ENCODE data around the gene IL17B.
A peak's percentile ranks its signal among the peaks of the same experiment; 100 is the strongest.
"Not testable (repeated sequence)": the region's sequence is repeated elsewhere in the genome, so short reads cannot be mapped to it uniquely, and the experiment has no call there.

IL17B gene

DNA sequence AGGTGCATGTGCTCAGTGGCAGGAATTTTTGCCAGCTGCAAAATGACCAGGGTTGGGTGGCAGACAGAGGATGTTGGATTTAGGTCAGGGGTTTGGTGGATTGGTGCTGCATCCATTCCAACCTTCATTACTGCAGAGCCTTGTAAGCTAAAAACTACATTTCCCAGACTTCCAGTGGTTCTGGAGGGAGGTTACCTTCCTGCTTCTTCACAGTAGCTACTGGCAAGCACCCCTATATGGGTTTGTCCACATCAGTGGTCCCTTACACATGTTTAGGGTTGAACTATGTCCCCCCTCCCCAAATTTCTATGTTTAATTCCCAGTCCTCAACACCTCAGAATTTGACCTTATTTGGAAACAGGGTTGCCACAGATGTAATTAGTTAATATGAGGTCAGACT is 20.7 kb upstream of the IL17B start:
- no peak for DNase-seq

DNA sequence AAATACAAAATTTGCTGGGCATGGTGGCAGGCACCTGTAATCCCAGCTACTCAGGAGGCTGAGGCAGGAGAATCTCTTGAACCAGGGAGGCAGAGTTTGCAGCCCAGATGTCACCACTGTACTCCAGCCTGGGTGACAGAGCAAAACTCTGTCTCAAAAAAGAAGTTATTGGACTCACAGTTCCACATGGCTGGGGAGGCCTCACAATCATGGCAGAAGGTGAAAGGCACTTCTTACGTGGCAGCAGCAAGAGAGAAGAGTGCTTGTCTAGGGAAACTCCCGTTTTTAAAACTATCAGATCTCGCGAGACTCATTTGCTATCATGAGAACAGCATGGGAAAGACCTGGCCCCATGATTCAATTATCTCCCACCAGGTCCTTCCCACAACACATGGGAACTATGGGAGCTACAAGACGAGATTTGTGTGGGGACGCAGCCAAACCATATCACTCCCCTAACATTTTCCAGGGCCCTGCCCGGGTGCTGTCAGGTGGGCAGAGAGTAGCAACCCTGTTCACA is 19.7 kb upstream of the IL17B start:
- DNase-seq, result not testable (repeated sequence)

DNA sequence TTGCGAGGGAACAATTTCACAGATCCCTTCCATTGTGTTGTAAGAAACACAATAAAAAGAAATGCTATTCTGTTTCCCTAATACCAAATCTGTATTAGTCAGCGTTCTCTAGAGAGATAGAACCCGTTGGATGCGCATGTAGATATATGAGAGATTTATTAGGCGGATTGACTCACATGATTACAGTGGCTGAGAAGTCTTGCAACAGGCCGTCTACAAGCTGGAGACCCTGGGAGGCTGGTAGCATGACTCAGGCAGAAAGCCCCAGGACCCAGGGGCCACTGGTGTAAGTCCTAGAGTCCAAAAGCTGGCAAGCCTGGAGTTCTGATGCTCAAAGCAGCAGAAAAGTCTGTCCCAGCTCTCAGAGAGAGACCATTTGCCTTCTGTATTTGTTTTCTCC is 18.4 kb upstream of the IL17B start:
- no peak for DNase-seq

DNA sequence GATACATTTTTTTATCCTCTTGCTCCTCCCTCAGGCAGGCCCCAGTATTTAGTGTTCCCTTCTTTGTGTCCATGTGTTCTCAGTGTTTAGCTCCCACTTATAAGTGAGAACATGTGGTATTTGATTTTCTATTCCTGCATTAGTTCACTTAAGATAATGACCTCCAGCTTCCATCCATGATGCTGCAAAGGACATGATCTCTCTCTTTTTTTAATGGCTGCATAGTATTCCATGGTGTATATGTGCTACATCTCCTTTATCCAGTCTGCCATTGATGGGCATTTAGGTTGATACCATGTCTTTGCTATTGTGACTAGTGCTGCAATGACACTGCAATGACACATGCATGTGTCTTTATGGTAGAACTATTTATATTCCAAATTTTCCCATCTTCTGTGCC is 15.9 kb upstream of the IL17B start:
- DNase-seq, result not testable (repeated sequence)

DNA sequence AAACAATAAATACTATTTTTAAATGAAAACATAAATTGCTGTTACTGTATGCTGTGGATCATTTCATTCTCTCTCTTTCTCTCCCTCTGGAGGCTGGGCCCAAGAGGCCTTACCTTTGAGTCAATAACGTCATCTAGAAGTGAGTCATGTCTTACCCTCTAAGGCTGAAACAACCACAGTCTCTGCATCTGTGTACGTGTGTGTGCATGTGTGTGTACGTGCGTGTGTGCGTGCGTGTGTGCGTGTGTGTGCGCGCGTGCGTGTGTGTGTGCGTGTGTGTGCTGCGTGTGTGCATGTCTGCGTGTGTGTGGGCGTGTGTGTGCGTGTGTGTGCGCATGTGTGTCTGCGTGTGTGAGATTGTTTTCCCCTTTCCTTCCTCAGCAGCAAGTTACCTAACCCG is 13.6 kb upstream of the IL17B start:
- DNase-seq, result no peak

DNA sequence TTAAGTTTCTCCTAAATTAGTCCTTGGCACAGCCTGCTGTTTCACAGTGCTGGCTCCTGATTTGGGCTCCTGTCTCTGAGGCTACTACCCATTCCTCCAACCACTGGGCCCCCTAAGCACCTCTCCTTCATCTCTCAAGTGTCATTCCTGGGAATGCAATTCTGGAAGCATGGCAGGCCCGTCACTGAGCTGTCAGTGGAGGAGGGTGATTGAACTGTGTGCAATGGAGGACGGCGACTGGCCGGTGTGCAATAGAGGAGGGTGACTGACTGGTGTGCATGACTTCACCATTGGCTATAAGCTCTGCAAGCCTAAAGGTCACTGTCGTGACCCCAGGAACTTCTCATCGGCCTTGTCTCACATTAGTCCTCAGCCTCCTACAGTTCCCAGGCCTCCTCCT is 12.4 kb upstream of the IL17B start:
- no peak for DNase-seq

DNA sequence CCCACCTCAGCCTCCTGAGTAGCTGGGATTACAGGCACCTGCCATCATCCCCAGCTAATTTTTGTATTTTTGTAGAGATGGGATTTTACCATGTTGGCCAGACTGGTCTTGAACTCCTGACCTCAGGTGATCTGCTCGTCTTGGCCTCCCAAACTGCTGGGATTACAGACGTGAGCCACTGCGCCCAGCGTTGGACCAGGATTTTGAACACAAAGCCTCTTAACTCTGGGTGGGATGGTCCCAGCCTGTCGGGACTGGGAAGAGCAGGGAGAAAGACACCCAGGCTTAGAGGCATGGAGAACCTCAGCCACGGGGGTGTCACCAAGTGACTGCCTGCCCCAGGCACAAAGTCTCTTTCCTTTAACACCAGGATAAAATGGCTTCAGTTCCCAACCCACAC is 12.0 kb upstream of the IL17B start:
- not testable (repeated sequence) for DNase-seq

DNA sequence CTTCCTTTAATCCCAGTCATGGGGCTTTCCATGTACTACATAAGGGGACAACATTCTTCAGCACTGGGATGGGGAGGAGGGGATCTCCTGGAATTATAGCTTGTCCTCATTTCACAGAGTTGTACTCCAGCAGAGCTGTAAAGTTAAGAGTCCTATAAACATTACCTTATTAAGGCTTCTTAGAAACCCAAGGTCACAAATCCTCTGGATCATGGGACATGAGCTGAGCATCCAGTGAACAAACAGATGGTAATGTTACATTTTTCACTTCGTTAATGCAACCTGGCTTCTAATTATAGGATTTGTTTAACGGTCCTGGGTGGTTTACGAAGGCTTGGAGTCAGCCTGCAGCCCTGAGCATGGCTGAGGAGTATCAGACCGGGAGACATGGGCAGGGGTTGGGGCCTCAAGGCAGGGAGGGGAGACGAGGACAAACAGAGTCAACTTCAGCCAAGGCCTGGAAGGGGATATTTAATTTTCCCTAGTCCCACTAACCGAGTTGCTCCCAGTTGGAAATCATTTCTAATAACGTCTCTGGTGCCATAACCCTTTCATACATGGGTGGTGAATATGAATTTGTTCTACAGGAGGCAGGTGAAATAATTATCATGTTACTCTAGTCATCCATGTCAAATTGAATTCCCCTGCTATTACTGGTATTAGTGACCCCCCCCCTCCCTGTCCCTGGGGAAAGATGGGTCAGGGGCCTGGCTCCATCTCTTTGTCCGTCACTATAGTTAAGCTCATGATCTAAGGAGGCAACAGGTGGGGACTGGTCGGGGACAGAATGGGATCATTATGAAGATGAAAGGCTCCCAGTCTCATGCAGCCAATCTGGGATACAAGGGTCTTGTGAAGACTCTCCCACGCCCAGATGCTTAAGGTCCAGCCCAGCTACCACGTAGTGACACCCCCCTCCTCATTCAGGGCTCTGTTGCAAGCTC is 10.7 kb upstream of the IL17B start:
- DNase-seq, result no peak

DNA sequence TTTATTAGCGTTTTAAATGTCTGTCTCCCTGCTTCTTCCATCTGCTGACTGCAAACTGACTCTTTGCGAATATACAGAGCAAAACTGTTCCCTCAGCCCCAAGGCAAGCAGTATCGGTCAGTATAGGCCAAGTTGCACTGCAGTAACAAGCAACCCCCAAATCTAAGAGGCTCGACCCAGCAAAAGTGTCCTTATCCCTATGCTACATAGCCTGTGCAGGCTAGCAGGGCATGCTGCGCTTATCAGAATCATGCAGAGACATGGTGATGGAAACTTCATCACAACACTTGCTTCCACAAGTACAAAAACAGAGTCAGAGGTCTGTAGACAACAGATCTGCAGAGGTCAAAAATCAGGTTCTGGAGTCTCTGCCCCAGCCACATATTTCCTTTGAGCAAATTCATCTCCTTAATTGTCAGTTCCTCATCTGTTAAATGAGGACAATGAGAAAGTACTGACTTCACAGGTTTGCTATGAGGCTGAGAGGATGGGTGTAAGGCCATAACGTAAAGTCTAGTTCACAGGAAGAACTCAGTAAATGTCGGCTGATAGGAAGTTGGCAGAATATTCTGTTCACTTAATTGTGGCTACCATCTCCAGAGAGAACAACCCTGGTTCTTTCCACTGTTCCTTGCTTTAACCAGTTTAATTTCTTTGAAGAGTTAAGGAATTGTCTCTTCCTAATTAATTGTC is 9.6 kb upstream of the IL17B start:
- no peak for DNase-seq

DNA sequence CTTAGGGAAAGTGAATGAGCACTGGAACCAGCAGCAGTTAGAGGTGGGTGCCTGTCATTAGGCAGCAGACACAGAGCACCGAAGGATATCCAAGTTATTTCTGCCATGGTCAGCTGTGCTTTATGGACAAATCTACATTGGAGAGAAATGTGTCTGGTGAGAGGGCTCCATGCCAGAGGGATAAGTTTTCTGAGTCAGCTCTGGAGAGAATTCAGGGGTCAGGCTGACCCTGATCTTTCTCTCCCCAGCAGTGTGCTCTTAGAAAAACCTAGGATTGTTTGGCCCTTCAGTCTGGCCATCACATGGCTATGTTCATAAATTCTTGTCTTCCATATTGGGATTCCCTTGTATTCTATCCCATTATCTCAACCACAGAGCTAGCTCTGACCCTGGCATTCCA is 8.9 kb upstream of the IL17B start:
- no peak for DNase-seq

DNA sequence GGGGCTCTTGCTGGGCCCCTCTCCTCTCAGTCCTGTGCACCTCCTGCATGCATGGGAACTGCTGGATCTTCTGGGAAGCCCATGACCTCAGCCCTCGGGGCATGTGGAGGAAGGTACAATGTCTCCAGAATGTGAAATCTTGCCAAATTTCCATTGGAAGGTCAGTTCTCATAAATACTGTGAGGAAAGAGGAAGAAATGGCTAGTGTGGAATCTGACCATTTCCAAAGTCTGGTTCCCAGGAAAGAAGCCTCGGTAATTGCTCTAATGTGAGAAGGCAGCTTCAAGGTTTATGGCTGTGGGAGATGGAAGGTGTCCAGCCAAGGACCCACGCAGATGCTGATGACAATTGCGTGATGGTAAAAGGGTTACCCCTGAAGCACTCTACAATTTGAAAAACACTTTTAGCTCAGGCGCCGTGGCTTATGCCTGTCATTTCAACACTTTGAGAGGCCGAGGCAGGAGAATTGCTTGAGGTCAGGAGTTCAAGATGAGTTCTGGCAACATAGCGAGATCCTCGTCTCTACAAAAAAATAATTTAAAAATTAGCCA is 8.1 kb upstream of the IL17B start:
- DNase-seq, result no peak

DNA sequence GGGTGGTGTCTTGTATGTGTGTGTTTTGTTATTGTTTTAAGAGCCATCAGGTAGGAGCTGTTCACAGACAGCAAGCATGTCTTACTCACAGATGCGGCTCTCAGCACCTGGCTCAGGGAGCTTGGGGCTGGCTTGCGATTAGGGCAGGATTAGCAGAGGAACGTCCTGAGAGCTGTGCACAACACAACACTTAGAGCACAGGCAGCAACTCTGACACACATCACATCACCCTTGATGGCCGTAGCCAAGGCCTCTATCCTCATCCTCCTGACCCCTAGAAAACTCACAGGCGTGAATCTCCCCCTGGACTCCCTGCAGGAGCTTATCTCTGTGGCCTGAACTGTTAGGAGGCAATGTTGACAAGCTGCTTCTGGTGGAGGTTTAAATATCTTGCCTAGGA is 7.1 kb upstream of the IL17B start:
- DNase-seq, result no peak

DNA sequence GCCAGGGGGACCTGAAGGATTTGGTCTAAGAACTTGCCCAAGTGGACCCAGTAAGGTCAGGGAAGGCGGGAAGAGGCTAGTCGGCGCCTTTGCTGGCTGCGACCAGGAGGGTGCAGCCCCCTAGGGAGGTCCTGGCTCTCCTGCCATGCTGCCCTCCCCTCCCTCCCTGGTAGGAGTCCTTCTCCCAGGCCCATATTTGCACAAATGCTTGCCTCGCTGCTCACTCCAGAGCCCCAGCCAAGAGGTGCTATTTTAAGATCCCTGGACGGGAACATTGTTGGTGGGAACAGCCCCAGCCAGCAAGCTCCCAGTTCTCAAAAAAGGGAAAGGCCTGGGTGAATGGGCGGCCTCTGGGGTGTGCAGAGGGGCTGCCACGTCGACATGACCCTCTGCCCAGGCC is 4.3 kb upstream of the IL17B start:
- no peak for DNase-seq

DNA sequence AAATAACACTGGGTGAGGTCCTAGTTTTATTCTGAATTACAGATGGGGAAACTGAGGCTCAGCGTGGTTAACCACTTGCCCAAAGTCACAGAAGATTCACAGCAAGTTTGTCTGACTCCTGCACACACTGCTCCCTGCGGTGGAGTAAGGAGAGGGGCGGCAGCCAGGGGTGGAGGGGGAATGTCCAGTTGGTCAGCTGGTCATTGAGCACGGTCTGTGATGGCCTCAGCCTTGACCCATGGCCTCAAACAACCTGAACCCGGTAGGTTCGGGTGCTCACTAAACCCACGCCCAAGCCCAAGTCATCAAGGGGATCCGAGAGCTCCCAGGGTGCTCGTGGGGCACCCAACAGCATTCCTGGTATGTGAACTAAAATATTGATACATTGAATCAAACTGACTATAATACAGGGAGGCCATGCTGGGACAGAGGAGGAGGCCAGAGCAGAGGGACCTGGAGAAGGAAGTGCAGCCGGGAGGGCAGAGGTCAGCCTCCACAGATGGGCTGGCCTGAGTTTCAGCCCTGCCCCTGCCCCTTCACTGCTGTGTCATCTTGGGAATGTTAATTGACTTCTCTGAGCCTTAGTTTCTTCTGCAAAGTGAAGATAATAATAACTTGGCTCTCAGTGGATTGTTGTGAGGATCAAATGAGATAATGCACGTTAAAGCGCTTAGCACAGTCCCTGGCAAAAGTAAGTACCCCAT is 3.6 kb upstream of the IL17B start:
- DNase-seq, result no peak

DNA sequence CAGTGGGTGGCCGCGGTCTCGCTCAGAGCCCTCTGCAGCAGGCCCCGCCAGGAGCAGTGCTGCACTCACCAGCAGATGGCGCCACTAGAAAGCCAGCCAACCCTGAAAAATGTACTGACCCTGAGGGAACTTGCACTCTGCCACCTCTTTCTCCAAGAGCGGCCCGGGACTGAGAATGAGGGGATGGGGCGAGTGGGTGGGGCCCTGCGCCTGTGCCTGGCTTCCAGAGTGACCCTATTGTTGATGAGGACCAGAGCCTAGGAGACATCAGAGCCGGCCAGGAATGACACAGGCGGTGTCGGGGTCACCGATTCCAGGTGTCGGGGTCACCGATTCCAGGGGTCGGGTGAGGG is 2.9 kb upstream of the IL17B start:
- peak; percentile 19 for DNase-seq

DNA sequence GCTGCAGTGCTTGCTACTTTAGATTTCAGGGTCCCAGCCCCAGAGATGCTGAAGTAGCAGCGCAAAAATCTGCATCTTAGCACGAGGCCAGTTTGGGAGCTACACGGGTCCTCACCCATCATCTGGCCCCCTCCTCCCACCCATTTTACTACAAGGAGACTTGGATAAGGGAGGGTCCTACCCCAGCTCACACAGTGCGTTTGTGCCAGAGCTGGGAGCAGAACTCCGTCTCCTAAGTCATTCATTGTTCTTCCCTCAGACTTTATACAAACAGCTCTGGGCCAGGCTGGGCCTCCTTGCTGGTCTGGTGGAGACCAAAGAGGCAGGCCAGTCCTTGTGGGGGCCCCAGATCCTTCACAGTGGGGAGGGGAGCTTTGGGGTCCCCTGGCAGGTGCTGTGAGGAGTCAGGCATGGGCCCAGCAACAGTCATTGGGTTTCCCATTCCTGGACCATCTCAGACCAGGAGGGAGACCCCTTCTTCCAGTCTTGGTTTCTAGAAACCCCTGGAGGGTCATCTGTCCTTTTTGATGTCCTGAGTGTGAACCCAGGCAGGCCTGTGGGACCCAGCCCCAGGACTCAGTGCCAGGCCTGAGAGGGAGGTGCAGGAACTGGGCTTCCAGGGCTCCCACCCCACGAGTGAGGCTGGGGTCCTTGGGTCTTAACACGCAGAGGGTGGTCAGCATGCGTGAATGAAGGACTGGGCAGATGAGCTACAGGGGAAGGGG is 2.3 kb upstream of the IL17B start:
- DNase-seq, result no peak

DNA sequence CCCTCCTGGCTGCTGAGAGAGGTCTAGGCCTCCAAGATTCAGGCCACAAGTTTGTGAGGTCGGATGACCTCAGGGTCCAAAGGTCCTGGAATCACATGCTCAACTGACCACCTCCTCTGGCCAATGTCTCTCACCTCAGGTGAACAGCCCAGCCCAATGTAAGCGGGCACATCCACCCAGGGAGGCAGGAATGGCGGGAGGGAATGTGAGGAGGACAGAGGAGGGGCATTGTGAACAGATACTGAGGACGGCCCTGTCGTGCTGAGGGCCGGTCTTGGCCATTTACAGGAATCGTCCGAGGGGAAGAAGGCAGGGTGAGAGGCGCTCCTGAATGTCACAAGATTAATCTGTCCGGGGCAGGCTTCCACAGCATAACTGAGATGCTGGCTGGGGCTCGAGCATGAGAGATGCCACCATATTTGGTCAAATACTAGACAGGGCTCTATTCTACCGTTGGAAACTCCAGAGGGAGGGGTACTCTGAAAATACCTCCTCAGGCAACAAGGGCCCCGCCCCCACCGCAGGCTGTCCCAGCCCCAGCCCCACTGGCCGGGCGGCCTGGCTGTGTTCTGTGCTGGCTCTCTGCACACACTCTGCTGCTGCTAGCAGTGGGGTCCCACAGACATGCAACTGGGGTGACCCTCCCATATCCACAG is 1.5 kb upstream of the IL17B start:
- DNase-seq, result no peak

DNA sequence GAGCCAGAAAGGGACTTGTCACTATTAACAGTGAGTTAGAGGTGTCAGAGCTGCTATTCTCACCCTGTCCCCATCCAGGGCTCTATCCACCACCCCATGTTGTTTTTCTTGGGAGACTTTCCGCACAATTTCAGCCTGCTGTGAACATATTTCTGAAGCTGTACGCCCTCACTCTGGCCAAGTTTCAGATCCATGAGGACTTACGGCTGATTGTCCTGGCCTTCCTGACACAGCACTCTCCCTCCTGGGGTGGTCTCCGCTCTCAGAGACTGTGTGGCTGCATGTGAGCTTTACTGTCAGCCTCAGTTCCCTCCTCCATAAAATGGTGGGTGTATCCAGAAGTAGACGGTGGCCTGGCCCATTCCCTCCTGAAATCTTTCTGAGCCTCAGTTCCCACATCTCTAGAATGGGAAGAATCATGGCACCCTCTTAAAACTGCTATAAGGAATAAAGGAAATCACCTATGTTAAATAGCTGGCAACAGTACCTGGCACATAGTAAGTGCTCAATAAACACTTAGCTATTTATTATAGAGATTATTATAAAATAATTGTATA is 804 bp upstream of the IL17B start:
- no peak for DNase-seq

DNA sequence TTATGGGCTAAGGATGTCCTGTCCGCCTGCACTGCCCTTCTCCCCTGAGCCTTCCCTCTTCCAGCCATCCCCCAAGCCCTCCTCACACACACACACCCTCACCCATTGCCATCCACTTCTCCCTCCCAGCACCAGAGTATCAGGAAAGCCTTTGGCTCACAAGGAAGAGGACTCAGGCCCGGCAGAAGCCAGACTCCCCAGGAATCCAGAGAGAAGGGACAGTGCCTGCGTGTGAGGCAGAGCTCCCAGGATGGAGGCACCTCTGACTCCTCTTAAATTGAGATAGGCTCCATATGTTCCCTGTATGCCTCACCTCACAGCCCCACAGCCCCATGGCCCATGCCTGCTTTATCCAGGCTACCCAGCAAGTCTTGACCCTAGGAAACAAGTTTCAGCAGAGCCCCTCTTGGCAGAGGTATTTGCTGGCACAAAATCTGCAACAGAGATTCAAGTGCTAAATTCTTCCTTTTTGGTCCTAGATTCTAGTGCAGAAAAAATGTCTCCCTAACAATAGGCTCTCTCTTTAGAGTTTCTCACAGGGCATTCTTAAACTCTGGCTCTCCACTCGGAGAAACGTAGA is 761 bp downstream of the IL17B start:
- DNase-seq, result no peak

DNA sequence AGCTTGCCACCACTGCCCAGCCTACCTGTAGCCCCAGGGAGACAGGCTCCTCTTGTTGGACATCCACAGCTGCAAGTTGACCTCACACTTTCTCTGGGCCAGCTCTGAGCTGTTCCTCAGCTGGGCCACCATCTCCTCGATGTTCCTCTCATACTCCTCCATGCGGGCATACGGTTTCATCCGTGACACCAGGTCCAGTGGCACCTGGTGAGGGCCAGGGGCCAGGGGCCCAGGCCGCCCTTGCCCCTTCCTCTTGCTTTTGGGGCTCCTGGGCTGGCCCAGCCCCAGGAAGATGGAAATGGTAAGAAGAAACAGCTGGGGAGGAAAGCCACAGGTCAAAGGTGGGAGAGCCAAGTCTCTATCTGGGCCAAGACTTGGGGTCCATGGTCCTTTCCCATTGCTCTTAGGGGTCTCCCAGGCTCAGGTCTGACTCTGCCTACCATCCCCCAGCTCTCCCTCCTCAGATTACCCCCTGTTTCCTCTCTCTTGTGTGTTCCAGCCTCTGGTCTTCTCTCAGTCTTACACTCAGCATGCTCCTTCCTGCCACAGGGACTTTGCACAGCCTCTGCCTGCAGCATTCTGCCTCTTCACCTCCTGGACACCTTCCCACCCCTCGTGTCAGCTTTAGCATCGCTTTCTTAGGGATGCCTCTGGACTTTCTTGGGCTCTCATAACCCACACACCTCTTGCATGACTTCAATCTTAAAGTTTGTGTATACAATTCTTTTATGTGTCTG is 2.2 kb downstream of the IL17B start:
- no peak for DNase-seq

DNA sequence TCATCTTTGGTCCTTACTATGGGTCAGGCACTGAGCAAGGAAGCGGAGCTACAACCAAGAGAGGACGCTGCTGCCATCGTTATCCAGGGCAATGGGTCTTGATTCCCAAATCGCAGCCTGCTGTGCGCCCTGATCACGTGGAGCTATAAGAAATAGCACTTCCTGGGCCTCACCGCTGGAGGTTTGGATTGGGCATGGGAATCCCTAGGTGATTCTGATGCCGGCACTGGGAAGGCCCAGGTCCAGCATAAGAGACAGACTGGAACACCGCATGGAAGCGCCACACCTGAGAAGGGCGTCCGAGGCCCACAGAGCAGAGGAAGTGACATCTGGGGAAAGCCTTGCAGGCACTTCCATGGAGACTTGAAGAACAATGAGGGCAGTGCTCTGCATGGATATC is 3.0 kb downstream of the IL17B start:
- DNase-seq, result no peak

All from activated gamma-delta T cell (primary cell).